H9 (cell line): Measurements from ENCODE around the gene NRXN3. TPM values are rescaled to one million over a fixed set of nuclear protein-coding genes. Genes with fewer than 3 reads are reported as not detected.

Experiments used
- DNase-seq: peaks from one replicate; pipeline ENCODE4 v3.0.0-alpha.2; 2017
- H2AFZ ChIP-seq: one replicate; pipeline ENCODE4 v1.6.1; 2013; ENCODE audit warnings: mild to moderate bottlenecking, low read length, control low read depth, moderate library complexity
- H2AK5ac ChIP-seq: 2 replicates; pipeline ENCODE4 v1.6.1; 2013; ENCODE audit warnings: low read length, control low read depth, mixed read lengths; ENCODE audit not compliant: insufficient read length
- H2BK120ac ChIP-seq: one replicate; pipeline ENCODE4 v1.6.1; 2013; ENCODE audit warnings: low read depth, mild to moderate bottlenecking, low read length, control low read depth, inconsistent platforms; ENCODE audit not compliant: poor library complexity, severe bottlenecking
- H2BK12ac ChIP-seq: 2 replicates; pipeline ENCODE4 v1.6.1; 2013; ENCODE audit warnings: low read length, control low read depth, mixed read lengths, low read depth; ENCODE audit not compliant: insufficient read length
- H2BK15ac ChIP-seq: 2 replicates; pipeline ENCODE4 v1.6.1; 2013; ENCODE audit warnings: low read depth, low read length, control low read depth
- H2BK20ac ChIP-seq: one replicate; pipeline ENCODE4 v1.6.1; 2013; ENCODE audit warnings: low read depth, mild to moderate bottlenecking, low read length, control low read depth, inconsistent platforms; ENCODE audit not compliant: poor library complexity, severe bottlenecking
- H2BK5ac ChIP-seq: 2 replicates; pipeline ENCODE4 v1.6.1; 2013; ENCODE audit warnings: low read length, control low read depth, mixed read lengths; ENCODE audit not compliant: insufficient read length
- H3K14ac ChIP-seq: 2 replicates; pipeline ENCODE4 v1.6.1; 2013; ENCODE audit warnings: low read length, control low read depth; ENCODE audit not compliant: insufficient read depth
- H3K18ac ChIP-seq: 2 replicates; pipeline ENCODE4 v1.6.1; 2013; ENCODE audit warnings: low read depth, mild to moderate bottlenecking, mixed read lengths, low read length, control low read depth; ENCODE audit not compliant: insufficient read length
- H3K23ac ChIP-seq: 2 replicates; pipeline ENCODE4 v1.6.1; 2013; ENCODE audit warnings: low read length, control low read depth, mixed read lengths, low read depth; ENCODE audit not compliant: insufficient read length
- H3K23me2 ChIP-seq: 2 replicates; pipeline ENCODE4 v1.6.1; 2013; ENCODE audit warnings: low read depth, mild to moderate bottlenecking, mixed read lengths, low read length, control low read depth; ENCODE audit not compliant: insufficient read length, poor library complexity, severe bottlenecking
- H3K27ac ChIP-seq: 2 replicates; pipeline ENCODE4 v1.5.1; 2013; ENCODE audit warnings: low read length, control low read depth, mixed read lengths, low read depth; ENCODE audit not compliant: insufficient read length
- H3K27me3 ChIP-seq: 2 replicates; pipeline ENCODE4 v1.6.1; 2013; ENCODE audit warnings: low read length, control low read depth, inconsistent platforms; ENCODE audit not compliant: insufficient read depth
- H3K4ac ChIP-seq: 2 replicates; pipeline ENCODE4 v1.6.1; 2013; ENCODE audit warnings: low read depth, mild to moderate bottlenecking, control low read depth, inconsistent platforms, low read length, moderate library complexity
- H3K4me1 ChIP-seq: 2 replicates; pipeline ENCODE4 v1.6.1; 2013; ENCODE audit warnings: low read length, control low read depth, inconsistent platforms; ENCODE audit not compliant: insufficient read depth
- H3K4me2 ChIP-seq: 2 replicates; pipeline ENCODE4 v1.6.1; 2013; ENCODE audit warnings: low read length, control low read depth, mixed read lengths; ENCODE audit not compliant: insufficient read length, insufficient read depth
- H3K56ac ChIP-seq: 2 replicates; pipeline ENCODE4 v1.6.1; 2013; ENCODE audit warnings: low read depth, mild to moderate bottlenecking, mixed read lengths, low read length, control low read depth; ENCODE audit not compliant: insufficient read length
- H3K79me1 ChIP-seq: 2 replicates; pipeline ENCODE4 v1.6.1; 2013; ENCODE audit warnings: low read depth, mild to moderate bottlenecking, moderate library complexity, low read length, control low read depth, inconsistent platforms; ENCODE audit not compliant: insufficient read depth, poor library complexity, severe bottlenecking
- H3K79me2 ChIP-seq: 2 replicates; pipeline ENCODE4 v1.6.1; 2013; ENCODE audit warnings: low read length, control low read depth, inconsistent platforms; ENCODE audit not compliant: insufficient read depth
- H3K9ac ChIP-seq: 2 replicates; pipeline ENCODE4 v1.6.1; 2013; ENCODE audit warnings: low read length, control low read depth, mixed read lengths; ENCODE audit not compliant: insufficient read length; ENCODE audit errors: extremely low read depth
- H3K9me3 ChIP-seq: one replicate; pipeline ENCODE4 v1.6.1; 2013; ENCODE audit warnings: low read depth, low read length, inconsistent platforms; ENCODE audit not compliant: control insufficient read depth
- H3T11ph ChIP-seq: one replicate; pipeline ENCODE4 v1.6.1; 2013; ENCODE audit warnings: mild to moderate bottlenecking, low read length, control low read depth, inconsistent platforms
- H4K20me1 ChIP-seq: one replicate; pipeline ENCODE4 v1.6.1; 2013; ENCODE audit not compliant: control insufficient read depth, insufficient read length, insufficient read depth
- H4K5ac ChIP-seq: 2 replicates; pipeline ENCODE4 v1.6.1; 2013; ENCODE audit warnings: low read depth, mild to moderate bottlenecking, mixed read lengths, low read length, control low read depth; ENCODE audit not compliant: insufficient read length
- H4K8ac ChIP-seq: replicated peaks from 2 replicates; pipeline ENCODE4 v1.6.1; 2013; ENCODE audit warnings: low read length, control low read depth, mixed read lengths, low read depth; ENCODE audit not compliant: insufficient read length
- H4K91ac ChIP-seq: 2 replicates; pipeline ENCODE4 v1.6.1; 2013; ENCODE audit warnings: low read depth, mild to moderate bottlenecking, moderate library complexity, mixed read lengths, low read length, control low read depth; ENCODE audit not compliant: insufficient read length
- H3K27ac Mint-ChIP-seq, 3 experiments: 2 replicates in 2 of 3; 3 replicates in 1 of 3; pipeline ENCODE4 v1.8.0; 2020 to 2021; ENCODE audit warnings: mixed read lengths in 3 of 3, mild to moderate bottlenecking in 1 of 3, moderate library complexity in 1 of 3
- H3K27me3 Mint-ChIP-seq: 2 replicates; pipeline ENCODE4 v1.8.0; 2021; ENCODE audit warnings: low read depth, mild to moderate bottlenecking, moderate library complexity, mixed read lengths
- H3K36me3 Mint-ChIP-seq, 3 experiments: 2 replicates in 2 of 3; 3 replicates in 1 of 3; pipeline ENCODE4 v1.8.0; 2020 to 2021; ENCODE audit warnings: low read depth in 3 of 3, mixed read lengths in 3 of 3; ENCODE audit not compliant: insufficient read depth in 1 of 3
- H3K4me1 Mint-ChIP-seq, 2 experiments: 2 replicates each; pipeline ENCODE4 v1.8.0; 2020; ENCODE audit warnings: mixed read lengths in 2 of 2
- H3K4me3 Mint-ChIP-seq, 2 experiments: 2 replicates in 1 of 2; 3 replicates in 1 of 2; pipeline ENCODE4 v1.8.0; 2020 to 2021; ENCODE audit warnings: mild to moderate bottlenecking in 2 of 2, mixed read lengths in 2 of 2, moderate library complexity in 1 of 2
- H3K9me3 Mint-ChIP-seq, 2 experiments: 2 replicates in 1 of 2; 3 replicates in 1 of 2; pipeline ENCODE4 v1.8.0; 2020; ENCODE audit warnings: mild to moderate bottlenecking in 2 of 2, mixed read lengths in 2 of 2, moderate library complexity in 1 of 2
- CTCF ChIP-seq: fragments of 200-600 bp; sonication (generic); conservative IDR thresholded peaks from 3 replicates; pipeline ENCODE4 v1.8.0; 2021; ENCODE audit warnings: antibody characterized with exemption, mild to moderate bottlenecking
- WGBS: extraction: QIAGEN DNeasy Blood & Tissue Kit; methylation state at CpG from one replicate; pipeline ENCODE4 v1.1.7; 2013; ENCODE audit warnings: missing lambda C conversion rate, low lambda C conversion rate, mixed read lengths; ENCODE audit not compliant: insufficient read length; ENCODE audit errors: extremely low coverage; 5-methylcytosine and 5-hydroxymethylcytosine counted together
- total RNA-seq: library from RNA; stranded (reverse); gene quantifications from 2 replicates; pipeline ENCODE4 v1.2.1, GENCODE V29; 2021

NRXN3 gene
- total RNA-seq, 1 experiment from 2014 or later: 1.8 TPM

GRCh38 chr14:79418649-79419415 lies 1248.7 kb downstream of the NRXN3 start:
- Histone ChIP-seq H3K9me3 (no peaks in the 10 kb centered on the region), H2BK12ac (no peak overlapping the region), H3K4me2 (no peak overlapping the region), H3K14ac (no peak overlapping the region), H3K79me2 (no peaks in the 10 kb centered on the region), H4K5ac (no peak overlapping the region), H2BK15ac (no peak overlapping the region), H4K8ac (no peak overlapping the region), H2BK5ac (no peak overlapping the region), H3K23ac (no peak overlapping the region), H4K91ac (no peak overlapping the region), H3K4ac (no peak overlapping the region), H3T11ph (no peak overlapping the region), H2BK20ac (no peak overlapping the region), H3K9ac (no peak overlapping the region), H3K23me2 (no peaks in the 10 kb centered on the region), H2AK5ac (no peak overlapping the region), H2AFZ (no peak overlapping the region), H4K20me1 (no peaks in the 10 kb centered on the region), H2BK120ac (no peak overlapping the region), H3K4me1 (no peaks in the 10 kb centered on the region), H3K18ac (no peak overlapping the region), H3K79me1 (no peaks in the 10 kb centered on the region), H3K27ac (no peak overlapping the region), H3K27me3 (no peaks in the 10 kb centered on the region), H3K56ac (no peak overlapping the region)
- peaks cover 3 to 5% of the 10 kb centered on the region in 2 experiments; a peak in 3 of 4 replicates for H3K4me1 Mint-ChIP-seq
- WGBS: no CpG with 5 or more reads among the region's 5 CpGs
- no peak for DNase-seq
- no peaks in the 10 kb centered on the region for H3K27me3 Mint-ChIP-seq
- no peaks in the 10 kb centered on the region for H3K9me3 Mint-ChIP-seq
- no peaks in the 10 kb centered on the region for H3K36me3 Mint-ChIP-seq
- no peak overlapping the region for H3K27ac Mint-ChIP-seq
- no peak overlapping the region for H3K4me3 Mint-ChIP-seq
- no peak for TF ChIP-seq CTCF
